Ovary (tissue), 3 donors: ENCODE measurements around the gene HINT1.

Experiments used
- CTCF ChIP-seq, 3 donors: fragments of 450-650 bp in 2 of 3; fragments of 200-600 bp in 1 of 3; IDR thresholded peaks; one replicate each; pipeline versions ENCODE4 v1.5.1 to v1.8.0; 2016 to 2022; ENCODE audit warnings: antibody characterized with exemption in 3 of 3, mild to moderate bottlenecking in 1 of 3
- POLR2A ChIP-seq: fragments of 450-650 bp; IDR thresholded peaks from one replicate; pipeline ENCODE4 v1.6.1; 2017; ENCODE audit warnings: antibody characterized with exemption, mild to moderate bottlenecking, moderate library complexity
- donor health status: DM: no; HTN: no; CAD: no.

DNA sequence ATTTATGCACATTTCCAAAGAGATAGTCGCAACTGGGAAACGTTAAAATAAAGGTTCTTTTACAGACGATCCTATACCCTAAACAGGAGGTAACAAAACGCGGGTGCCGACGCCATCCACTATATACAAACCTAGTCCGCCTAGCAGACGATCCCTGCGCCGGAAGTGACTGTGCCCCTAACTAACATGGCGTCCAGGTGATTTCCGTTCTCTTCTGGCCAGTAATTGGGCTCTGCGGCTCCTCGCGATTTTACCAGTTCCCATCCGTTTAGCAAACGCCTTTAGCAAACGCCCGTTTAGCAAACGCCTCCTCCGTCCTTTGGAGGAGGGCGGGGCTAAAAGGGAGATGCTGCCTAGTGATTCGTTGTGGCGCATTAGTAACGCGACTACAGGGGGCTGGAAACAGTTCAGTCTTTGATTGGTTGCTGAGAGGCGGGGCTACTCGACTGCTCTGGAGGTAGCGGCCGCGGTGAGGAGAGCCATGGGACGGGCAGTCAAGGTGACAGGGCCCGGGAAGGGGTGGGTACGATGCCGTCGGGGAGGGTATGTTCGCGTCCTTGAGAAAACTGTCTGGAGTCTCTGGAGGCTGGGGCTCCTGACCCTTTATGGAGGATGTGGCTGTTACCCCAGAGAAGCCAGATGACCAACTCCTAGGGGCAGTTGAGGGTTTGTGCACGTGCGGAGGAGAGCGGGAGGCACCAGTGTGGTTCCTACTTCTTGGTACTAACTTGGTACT, 5.7 kb upstream of the HINT1 start, which contains the start of gene LYRM7:
- TF ChIP-seq CTCF (IDR thresholded peaks at IDR 0.05) (peak in 1 of 3 donors; percentile 35), POLR2A (peak; percentile 41)
